ENCODE measurements around the gene GALNT9.

Gene GALNT9

GRCh38 chr12:132169376-132169775 lies 160.0 kb downstream of the GALNT9 start:
- no peaks in the 10 kb centered on the region for H3K36me3 ChIP-seq (replicated peaks; ENCODE audit: low read depth, low read length)
- H2AFZ ChIP-seq (ENCODE audit: low read depth, low read length), result no peak overlapping the region

GRCh38 chr12:132168311-132169031 lies 160.9 kb downstream of the GALNT9 start:
- Histone ChIP-seq H3K4me1 (ENCODE audit: low read length) (no peaks in the 10 kb centered on the region), H3K36me3 (replicated peaks; ENCODE audit: low read depth, low read length) (no peaks in the 10 kb centered on the region), H3K4me3 (ENCODE audit: low read length) (no peak overlapping the region), H3K27me3 (ENCODE audit: low read depth, low read length) (no peaks in the 10 kb centered on the region), H3K27ac (ENCODE audit: low read length) (no peak overlapping the region), H4K20me1 (ENCODE audit: insufficient read depth, low read length) (no peaks in the 10 kb centered on the region), H3K9ac (ENCODE audit: low read length) (no peak overlapping the region), H3K4me2 (ENCODE audit: low read length) (no peak overlapping the region), H3K79me2 (ENCODE audit: low read length) (no peaks in the 10 kb centered on the region), H3K9me3 (ENCODE audit: insufficient read depth, low read length) (no peaks in the 10 kb centered on the region), H2AFZ (ENCODE audit: low read depth, low read length) (no peak overlapping the region)
- TF ChIP-seq CTCF (IDR thresholded peaks at IDR 0.05; ENCODE audit: low read depth, low read length) (no peak), EZH2phosphoT487 (IDR thresholded peaks at IDR 0.05; ENCODE audit: low read depth) (no peak)

More at GRCh38 chr12:132169376-132169775, 160.0 kb downstream of the GALNT9 start:
- Histone ChIP-seq H4K20me1 (ENCODE audit: insufficient read depth, low read length) (no peaks in the 10 kb centered on the region), H3K27me3 (ENCODE audit: low read depth, low read length) (no peaks in the 10 kb centered on the region), H3K9ac (ENCODE audit: low read length) (no peak overlapping the region), H3K4me3 (ENCODE audit: low read length) (no peak overlapping the region), H3K79me2 (ENCODE audit: low read length) (no peaks in the 10 kb centered on the region), H3K4me2 (ENCODE audit: low read length) (no peak overlapping the region), H3K9me3 (ENCODE audit: insufficient read depth, low read length) (no peaks in the 10 kb centered on the region), H3K4me1 (ENCODE audit: low read length) (no peaks in the 10 kb centered on the region), H3K27ac (ENCODE audit: low read length) (no peak overlapping the region)
- no peak for TF ChIP-seq CTCF (IDR thresholded peaks at IDR 0.05; ENCODE audit: low read depth, low read length)
- no peak for TF ChIP-seq EZH2phosphoT487 (IDR thresholded peaks at IDR 0.05; ENCODE audit: low read depth)

GRCh38 chr12:132167611-132168310 lies 161.6 kb downstream of the GALNT9 start:
- Histone ChIP-seq H3K79me2 (ENCODE audit: low read length) (no peaks in the 10 kb centered on the region), H3K27me3 (ENCODE audit: low read depth, low read length) (no peaks in the 10 kb centered on the region), H3K9ac (ENCODE audit: low read length) (no peak overlapping the region), H4K20me1 (ENCODE audit: insufficient read depth, low read length) (no peaks in the 10 kb centered on the region), H3K4me2 (ENCODE audit: low read length) (no peak overlapping the region), H3K4me3 (ENCODE audit: low read length) (no peak overlapping the region), H2AFZ (ENCODE audit: low read depth, low read length) (no peak overlapping the region), H3K9me3 (ENCODE audit: insufficient read depth, low read length) (no peaks in the 10 kb centered on the region), H3K36me3 (replicated peaks; ENCODE audit: low read depth, low read length) (no peaks in the 10 kb centered on the region), H3K4me1 (ENCODE audit: low read length) (no peaks in the 10 kb centered on the region), H3K27ac (ENCODE audit: low read length) (no peak overlapping the region)
- TF ChIP-seq CTCF (IDR thresholded peaks at IDR 0.05; ENCODE audit: low read depth, low read length), result no peak
- no peak for TF ChIP-seq EZH2phosphoT487 (IDR thresholded peaks at IDR 0.05; ENCODE audit: low read depth)

GRCh38 chr12:132166801-132167591 lies 162.4 kb downstream of the GALNT9 start:
- TF ChIP-seq EZH2phosphoT487 (IDR thresholded peaks at IDR 0.05; ENCODE audit: low read depth), result no peak
- no peak for TF ChIP-seq CTCF (IDR thresholded peaks at IDR 0.05; ENCODE audit: low read depth, low read length)
- H3K27ac ChIP-seq (ENCODE audit: low read length), result no peak overlapping the region

More at GRCh38 chr12:132166801-132167591, 162.4 kb downstream of the GALNT9 start:
- Histone ChIP-seq H3K9me3 (ENCODE audit: insufficient read depth, low read length) (no peaks in the 10 kb centered on the region), H3K27me3 (ENCODE audit: low read depth, low read length) (no peaks in the 10 kb centered on the region), H3K9ac (ENCODE audit: low read length) (no peak overlapping the region), H3K79me2 (ENCODE audit: low read length) (no peaks in the 10 kb centered on the region), H3K36me3 (replicated peaks; ENCODE audit: low read depth, low read length) (no peaks in the 10 kb centered on the region), H3K4me3 (ENCODE audit: low read length) (no peak overlapping the region), H2AFZ (ENCODE audit: low read depth, low read length) (no peak overlapping the region), H3K4me2 (ENCODE audit: low read length) (no peak overlapping the region), H3K4me1 (ENCODE audit: low read length) (no peaks in the 10 kb centered on the region), H4K20me1 (ENCODE audit: insufficient read depth, low read length) (no peaks in the 10 kb centered on the region)

All from OCI-LY3 (cell line).